HG03097 (cell line): Measurements from ENCODE around the gene TMEM156.
A peak's percentile ranks its signal among the peaks of the same experiment; 100 is the strongest.
"Not testable (repeated sequence)": the region's sequence is repeated elsewhere in the genome, so short reads cannot be mapped to it uniquely, and the experiment has no call there.

Source experiments
- ATAC-seq: cut with Tn5 transposase; IDR thresholded peaks from one replicate; pipeline ENCODE4 v1.9.1; 2021; ENCODE audit not compliant: unreplicated experiment, low FRiP score

The TMEM156 gene

DNA sequence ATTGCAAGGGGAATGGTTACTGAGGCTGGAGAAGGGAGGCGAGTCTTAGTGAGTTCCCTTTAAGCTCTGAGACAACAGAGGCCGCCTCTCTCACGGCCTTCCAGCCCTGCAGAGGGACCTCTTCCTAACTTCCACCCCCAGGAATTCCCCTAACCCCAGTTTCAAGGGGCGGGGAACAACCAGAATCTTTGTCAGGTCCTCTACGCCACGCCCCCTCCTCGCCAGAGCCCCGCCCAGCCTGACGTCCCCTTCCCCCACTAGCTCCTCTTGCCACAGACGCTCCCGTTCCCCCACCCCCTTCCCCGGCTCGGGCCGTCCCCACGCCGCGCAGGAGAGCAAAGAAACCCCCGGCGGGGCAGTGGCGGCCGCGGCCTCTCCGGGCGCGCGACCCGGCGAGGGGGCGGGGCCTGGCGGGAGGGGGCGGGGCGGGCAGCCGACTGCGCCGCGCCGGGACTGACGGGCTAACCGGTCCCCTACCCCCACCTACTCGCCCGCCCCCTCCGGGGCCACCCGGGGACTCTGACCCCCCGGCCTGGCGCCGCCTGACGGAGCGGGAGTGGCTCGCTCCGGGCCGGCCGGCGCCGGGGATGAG lies 12.3 kb upstream of the TMEM156 start:
- ATAC-seq: peak; percentile 55

DNA sequence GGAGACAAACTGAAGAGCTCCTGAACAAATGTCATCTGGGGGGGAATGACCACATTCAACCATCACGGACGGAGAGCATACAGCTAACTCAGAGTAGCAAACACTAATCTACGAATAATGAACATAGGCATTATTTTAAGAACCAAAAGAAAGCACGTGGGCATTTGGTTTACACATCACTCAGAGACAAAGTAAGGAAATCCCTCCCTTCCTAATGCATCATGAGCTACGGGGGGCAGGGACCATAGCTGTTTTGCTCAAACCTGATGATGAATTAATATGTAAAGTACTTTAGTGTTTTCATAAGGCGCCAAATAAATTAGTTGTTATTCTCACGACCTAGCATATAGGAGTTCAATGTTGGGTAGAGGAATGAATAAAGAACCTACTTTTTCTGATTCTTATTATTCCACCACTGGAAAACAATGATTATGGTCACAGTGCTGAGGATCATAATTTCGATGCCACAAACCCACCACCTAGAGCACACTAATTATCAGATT lies 11.7 kb upstream of the TMEM156 start:
- no peak for ATAC-seq

DNA sequence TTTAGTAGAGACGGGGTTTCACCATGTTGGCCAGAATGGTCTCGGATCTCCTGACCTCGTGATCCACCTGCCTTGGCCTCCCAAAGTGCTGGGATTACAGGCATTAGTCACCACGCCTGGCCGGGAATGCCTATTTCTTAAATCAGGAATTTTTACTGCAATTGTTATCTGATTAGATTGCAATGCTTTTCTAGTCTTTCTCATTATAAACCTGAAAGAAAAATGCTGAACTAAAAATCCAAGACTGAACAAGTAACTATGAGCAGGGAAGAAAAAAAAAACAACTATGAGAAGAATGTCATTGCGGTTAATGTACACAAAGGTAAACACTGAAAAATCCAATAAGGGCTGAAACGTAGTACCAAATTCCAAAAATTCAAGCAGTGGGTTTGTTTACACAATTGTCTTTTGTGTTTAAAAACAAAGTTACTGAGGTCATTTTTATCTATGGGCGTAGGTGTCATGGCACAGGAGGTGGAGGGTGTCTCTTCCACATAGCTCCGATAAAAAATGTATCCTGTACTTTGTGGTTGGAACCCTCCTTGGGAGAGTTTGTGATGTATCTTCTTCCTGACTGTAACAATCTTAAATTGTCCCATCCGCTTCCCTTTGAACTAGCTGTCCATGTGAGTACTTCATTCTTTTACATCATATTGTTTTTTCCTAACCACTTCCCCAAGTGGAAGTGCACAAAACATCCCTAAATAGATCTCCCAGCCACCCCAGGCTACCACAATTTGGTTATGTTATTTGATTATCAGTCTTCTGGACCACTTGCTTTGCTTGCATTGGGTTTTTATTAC lies 11.1 kb upstream of the TMEM156 start:
- no peak for ATAC-seq

DNA sequence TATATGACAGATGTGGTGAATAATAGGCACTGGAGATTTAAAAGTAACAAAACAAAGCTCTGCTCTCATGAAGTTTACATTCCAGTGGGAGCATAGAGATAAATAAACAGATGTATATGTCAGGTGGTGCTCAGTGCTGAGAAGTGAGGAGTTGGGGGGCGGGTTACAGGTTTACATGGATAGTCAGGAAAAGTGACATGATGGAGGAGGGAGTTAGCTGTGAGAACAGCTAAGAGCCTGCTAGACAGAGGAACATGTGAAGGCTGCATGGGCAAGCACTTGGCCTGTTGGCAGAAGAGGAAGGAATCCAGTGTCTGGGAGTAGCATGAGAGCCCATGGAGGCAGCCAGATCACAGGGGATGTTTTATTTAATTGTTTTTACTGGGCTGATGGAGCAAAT lies 10.2 kb upstream of the TMEM156 start:
- ATAC-seq: no peak

DNA sequence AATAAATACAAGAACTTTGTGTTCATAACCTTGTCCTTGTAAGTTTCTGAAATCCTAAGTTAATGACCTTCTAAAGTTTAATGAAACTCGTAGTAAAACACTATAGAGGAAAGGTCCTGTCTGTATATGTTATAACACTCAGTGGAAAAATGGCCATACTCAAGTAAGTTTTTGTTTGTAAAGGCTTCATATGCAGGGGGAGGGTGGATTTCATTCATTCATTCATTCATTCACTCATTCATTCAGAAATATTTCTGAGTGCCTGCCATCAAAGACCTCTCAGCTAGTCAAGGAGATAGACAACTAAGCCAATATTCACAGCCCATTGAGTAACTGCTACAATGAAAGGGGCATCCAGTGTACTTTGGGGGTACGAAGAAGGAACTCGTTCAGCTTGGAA lies 6.9 kb upstream of the TMEM156 start:
- ATAC-seq: no peak

DNA sequence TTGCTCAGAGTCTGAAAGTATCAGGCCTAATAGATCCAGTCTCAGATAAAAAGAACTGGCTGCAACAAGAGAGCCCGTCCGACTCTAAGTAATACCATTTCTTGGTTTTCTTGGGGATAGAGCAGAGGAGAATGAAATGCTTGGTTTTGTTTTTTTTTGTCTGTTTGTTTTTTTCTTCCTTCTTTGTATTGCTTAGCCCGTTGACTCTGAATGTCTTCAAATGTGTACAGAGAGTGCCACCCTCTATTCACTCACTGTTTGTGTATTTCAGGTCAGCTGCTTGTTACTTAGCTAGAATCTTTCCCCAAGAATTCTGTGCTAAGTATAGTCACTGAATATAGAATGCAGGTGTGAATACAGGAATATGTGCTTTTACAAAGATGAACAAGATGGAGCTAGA lies 5.7 kb upstream of the TMEM156 start:
- ATAC-seq: no peak

DNA sequence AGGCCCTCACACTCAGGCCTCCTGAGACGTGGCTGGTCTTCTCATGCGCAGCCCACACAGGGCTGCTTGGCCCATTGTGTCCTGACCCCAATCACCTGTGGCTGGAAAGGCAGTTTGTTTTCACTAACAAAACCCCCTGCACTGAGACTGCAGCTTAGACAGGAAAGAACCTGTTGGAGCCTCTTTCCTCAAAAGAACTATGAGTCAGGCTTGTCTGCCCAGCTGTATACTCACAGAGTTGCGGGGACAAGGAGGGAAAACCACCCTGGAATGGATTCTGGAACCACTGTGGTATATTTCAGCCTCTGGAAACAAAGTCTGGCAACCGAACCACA lies 5.2 kb upstream of the TMEM156 start:
- ATAC-seq: no peak

DNA sequence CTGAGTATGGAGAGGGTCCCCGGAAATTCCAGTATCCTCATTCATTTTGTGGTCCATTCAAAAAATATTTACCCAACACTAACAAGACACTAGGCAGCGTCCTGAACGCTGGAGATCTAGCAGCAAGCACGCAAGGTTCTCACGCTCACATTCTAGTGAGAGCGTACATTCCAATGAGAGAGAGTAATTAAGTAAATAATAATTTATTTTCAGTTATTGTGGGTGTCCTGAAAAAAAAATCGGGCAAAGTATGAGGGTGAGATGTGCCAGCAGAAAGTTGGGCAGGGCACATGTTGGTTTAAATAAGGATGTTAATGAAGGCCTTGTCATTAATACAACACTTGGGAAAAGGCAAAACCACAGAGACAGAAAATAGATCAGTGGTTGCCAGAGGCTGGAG lies 4.0 kb upstream of the TMEM156 start:
- no peak for ATAC-seq

DNA sequence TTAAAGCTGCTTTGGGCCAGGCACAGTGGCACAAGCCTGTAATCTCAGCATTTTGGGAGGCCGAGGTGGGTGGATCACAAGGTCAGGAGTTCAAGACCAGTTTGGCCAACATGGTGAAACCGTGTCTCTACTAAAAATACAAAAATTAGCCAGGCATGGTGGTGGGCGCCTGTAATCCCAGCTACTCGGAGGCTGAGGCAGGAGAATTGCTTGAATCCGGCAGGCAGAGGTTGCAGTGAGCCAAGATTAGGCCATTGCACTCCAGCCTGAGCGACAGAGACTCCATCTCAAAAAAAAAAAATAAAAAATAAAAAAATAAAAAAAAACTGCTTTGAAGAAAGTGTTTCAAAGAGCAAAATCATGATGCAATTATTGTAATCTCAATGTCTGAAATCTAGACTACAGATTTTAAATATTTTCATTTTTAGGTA lies 604 bp downstream of the TMEM156 start:
- not testable (repeated sequence) for ATAC-seq

DNA sequence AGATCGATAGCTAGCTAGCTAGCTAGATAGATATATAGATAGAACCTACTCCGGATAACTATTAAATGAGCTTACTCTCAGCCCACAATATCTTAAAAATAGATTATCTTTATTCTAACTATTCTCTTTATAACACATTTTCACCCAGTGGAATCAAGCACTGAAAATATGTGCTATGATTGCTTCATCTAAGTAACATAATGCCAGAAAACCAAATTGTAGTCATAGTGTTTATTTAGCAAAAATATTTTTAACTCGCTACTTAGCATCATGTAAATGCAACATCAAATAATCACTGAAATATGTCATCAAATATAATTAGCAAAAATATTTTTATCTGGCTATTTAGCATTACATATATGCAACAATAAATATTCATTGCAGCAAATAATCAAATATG lies 1.5 kb downstream of the TMEM156 start:
- ATAC-seq: no peak

DNA sequence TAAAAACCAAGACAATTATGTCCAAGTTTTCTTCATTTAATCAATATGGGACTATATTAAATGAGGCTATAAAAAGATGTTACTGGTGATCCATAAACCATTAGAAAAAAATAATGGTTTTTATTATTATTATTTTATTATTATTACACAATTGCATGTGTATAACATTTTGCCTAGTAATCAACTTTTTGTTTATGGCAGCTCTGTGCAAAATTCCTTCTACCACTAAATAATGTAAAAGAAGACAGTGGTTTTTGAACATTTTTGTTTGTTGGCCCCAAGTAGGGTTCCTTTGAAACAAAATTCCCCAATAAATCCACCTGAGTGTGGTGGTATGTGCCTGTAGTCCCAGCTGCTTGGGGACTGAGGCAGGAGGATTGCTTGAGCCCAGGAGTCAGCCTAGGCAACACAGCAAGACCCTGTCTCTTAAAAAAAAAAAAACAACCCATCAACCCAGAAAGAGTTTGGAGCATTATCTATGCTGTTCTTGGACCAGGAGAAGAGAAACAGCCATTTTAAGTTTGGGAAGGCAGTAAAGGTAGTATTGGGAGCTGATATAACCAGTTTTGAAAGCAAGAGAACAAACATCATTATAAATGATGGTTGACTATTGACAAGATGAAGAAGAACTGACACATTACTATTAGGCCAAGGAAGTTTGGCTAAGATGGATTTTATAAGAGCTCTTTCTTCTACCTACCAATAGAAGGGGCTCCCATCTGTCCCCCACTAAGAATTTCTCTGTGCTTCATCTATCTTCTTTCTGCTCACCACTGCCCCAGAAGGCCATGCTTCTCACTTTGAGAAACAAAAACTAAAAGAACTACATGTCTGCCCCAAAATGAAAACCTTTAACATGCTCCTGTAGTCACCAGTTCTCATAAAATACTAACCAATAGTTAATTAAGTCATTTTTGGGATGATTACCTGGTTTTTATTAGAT lies 2.2 kb downstream of the TMEM156 start:
- ATAC-seq: no peak

DNA sequence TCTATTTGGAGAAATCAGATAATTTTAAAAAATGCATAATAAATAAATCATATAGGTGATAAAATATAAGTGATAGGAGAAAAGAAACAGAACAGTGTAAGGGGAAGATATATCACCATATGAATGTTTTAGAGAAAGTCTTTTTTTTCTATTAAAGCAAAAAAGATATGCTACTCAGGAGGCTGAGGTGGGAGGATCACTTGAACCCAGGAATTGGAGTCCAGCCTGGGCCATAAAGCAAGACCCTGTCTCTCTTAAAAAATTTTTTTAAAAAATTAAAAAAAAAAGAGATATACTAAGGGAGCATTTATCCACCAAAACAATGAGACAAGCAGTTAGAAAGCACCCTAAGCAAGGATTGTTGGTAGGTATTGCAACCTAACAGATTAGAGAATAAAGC lies 6.1 kb downstream of the TMEM156 start:
- ATAC-seq: no peak

DNA sequence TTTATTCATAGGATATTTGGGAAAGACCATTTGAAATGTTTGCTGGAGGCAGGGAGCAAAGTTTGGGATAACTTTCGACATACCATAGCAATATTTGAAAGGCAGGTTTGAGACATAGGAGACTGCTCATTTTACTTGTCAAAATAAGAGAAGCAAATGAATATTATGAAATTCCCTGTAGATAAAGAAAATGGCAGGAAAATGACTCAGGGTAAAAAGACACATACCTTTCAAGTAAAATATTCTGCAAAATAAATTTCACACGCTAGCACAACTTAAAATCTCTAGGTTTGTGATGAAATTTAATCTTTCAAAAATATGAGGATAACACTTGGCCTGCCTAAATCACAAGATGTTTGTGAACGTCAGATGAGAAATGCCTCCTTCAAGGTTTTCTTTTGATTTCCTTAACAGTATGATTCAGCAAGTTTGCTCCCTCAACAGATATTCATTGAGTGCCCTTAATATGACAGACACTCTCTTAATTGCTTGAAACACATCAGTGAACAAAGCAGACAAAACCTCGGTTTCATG lies 6.6 kb downstream of the TMEM156 start:
- ATAC-seq: no peak

DNA sequence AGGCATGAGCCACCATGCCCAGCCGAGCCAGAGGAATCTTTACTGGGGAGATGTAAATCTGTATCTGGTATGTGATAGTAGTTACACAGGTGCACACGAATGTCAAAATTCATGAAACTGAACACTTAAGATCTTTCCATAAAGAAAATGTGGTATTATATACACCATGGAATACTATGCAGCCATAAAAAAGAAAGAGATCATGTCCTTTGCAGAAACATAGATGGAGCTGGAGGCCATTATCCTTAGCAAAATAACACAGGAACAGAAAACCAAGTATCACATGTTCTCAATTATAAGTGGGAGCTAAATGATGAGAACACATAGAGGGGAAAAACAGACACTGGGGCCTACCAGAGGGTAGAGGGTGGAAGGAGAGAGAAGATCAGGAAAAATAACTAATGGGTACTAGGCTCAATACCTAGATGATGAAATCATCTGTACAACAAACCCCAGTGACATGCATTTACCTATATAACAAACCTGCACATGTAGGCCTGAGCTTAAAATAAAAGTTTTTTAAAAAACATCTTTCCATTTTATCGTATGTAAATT lies 7.8 kb downstream of the TMEM156 start:
- ATAC-seq: no peak

DNA sequence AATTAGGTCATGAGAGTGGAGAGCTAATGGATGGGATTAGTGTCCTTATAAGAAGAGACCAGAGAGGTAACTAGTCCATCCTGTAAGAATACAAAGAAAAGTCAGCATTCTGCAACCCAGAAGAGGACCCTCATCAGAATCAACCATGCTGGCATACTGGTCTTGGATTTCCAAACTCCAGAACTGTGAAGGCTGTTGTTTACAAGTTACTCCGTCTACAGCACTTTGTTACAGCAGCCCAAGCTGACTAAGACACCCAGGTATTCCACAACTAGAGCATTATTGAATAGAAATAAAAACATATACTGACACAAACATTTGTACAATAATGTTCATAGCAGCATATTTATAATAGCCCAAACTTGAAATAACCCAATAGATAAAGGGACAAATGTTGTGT lies 9.2 kb downstream of the TMEM156 start:
- ATAC-seq: no peak

DNA sequence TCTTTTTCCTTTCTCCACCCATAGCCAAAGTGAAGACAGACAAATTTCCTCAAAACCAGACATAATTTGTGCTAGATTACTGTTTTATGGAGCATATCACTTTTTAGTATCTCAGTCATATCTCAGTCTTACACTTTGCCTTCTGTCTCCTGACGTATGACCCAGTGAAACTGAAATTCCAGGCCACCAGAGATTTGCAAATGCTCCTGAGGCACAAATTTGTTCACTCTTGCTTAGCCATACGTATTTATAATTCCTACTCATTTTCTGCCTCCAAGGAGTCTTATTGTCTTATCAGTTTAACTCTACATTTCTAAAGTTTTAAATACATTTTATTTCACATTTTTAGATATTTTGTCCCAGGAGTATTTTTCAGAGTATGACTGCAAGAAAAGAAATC lies 10.0 kb downstream of the TMEM156 start:
- no peak for ATAC-seq

DNA sequence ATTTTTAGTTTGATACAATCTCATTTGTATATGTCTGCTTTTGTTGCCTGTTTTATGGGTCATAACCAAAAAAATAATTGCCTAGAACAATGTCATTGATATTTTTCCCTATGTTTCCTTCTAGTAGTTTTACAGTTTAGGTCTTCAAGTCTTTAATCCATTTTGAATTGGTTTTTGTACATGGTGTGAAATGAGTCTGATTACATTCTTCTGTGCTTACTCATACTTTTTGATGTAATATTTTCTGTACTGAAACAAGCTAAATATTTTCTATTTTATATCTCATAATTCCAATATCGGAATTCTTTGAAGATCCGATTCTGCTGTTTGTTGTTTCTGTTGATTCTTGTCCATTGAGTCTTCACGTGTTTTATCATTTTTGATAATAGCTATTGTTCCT lies 10.6 kb downstream of the TMEM156 start:
- no peak for ATAC-seq

DNA sequence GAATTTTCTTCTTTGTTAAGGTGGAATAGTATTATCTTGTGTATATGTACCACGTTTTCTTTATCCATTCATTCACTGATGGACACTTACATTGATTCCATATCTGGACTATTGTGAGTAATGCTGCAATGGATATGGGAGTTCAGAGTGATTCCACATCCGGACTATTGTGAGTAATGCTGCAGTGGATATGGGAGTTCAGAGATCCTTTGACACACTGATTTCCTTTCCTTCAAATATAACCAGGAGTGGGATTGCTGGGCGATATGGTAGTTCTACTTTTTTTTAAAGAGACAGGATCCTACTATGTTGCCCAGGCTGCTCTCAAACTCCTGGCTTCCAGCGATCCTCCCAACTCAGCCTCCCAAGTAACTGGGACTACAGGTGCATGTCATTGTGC lies 12.1 kb downstream of the TMEM156 start:
- ATAC-seq: no peak

DNA sequence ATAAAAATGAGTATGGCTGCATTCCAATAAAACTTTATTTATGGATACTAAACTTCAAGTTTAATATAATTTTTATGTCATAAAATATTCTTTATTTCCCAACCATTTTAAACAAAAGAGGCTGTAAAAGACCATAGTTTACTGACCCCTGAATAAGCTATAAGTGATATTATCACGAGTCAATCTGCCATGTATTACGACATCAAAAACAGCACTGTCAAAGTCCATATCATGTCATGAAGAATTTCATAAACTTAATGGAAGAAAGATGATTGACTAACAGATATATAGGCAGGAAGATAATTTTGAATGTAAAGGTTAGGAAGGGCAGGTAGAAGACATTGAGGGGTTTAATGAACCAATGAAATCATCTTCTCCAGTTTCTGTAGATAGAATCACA lies 18.2 kb downstream of the TMEM156 start:
- ATAC-seq: no peak

DNA sequence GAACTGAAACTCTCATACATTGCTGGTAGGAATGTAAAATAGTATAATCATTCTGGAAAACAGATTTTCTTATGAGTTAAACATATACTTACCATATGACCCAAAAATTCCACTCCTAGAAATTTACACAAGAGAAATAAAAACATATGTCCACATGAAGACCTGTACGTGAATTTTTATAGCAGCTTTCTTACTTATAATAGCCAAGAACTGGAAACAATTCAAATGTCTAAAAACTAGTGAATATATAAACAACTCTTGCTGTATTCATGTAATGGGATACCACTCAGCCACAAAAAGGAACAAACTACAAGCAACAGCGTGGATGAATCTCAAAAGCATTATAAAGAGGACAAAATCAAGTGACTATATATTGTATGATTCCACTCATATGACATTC lies 27.5 kb downstream of the TMEM156 start:
- no peak for ATAC-seq

DNA sequence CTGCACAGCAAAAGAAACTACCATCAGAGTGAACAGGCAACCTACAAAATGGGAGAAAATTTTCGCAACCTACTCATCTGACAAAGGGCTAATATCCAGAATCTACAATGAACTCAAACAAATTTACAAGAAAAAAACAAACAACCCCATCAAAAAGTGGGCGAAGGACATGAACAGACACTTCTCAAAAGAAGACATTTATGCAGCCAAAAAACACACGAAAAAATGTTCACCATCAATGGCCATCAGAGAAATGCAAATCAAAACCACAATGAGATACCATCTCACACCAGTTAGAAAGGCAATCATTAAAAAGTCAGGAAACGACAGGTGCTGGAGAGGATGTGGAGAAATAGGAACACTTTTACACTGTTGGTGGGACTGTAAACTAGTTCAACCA lies 30.2 kb downstream of the TMEM156 start:
- not testable (repeated sequence) for ATAC-seq
